C4-2B (cell line): ENCODE data around the gene CASP8.

Experiments used
- ZFX ChIP-seq: fragments of 450-650 bp; IDR thresholded peaks from 2 replicates; pipeline ENCODE4 v1.6.1; 2017
- TF ChIP-seq, protein P1 (sequence below): fragments of 450-650 bp; conservative IDR thresholded peaks from 2 replicates; pipeline ENCODE4 v1.5.1; 2017; ENCODE audit warnings: mild to moderate bottlenecking

- TF ChIP-seq, protein P1, sequence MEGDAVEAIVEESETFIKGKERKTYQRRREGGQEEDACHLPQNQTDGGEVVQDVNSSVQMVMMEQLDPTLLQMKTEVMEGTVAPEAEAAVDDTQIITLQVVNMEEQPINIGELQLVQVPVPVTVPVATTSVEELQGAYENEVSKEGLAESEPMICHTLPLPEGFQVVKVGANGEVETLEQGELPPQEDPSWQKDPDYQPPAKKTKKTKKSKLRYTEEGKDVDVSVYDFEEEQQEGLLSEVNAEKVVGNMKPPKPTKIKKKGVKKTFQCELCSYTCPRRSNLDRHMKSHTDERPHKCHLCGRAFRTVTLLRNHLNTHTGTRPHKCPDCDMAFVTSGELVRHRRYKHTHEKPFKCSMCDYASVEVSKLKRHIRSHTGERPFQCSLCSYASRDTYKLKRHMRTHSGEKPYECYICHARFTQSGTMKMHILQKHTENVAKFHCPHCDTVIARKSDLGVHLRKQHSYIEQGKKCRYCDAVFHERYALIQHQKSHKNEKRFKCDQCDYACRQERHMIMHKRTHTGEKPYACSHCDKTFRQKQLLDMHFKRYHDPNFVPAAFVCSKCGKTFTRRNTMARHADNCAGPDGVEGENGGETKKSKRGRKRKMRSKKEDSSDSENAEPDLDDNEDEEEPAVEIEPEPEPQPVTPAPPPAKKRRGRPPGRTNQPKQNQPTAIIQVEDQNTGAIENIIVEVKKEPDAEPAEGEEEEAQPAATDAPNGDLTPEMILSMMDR, result no peak
- no peak for TF ChIP-seq ZFX
Observed at GRCh38 chr2:201215963-201216362, 44.4 kb upstream of the CASP8 start.
